Activated naive CD4-positive, alpha-beta T cell treated with anti-CD3 and anti-CD28 coated beads for 36 hours (primary cell): ENCODE measurements around the gene DAGLA. TPM values are rescaled to one million over a fixed set of nuclear protein-coding genes. Genes with fewer than 3 reads are reported as not detected.

Experiments
- CTCF ChIA-PET: fragments of 350-600 bp; sonication (Branson Sonifier 250); formaldehyde crosslinking; loops from one replicate; lab custom pipeline; 2021; ENCODE audit warnings: antibody characterized with exemption; lab: Charles Lee
- DNase-seq: peaks from one replicate; pipeline ENCODE4 v3.0.0-alpha.2; 2020
- H3K27ac Mint-ChIP-seq: one replicate; pipeline ENCODE4 v1.8.0; 2021; ENCODE audit warnings: mild to moderate bottlenecking, mixed read lengths
- H3K27me3 Mint-ChIP-seq: one replicate; pipeline ENCODE4 v1.8.0; 2021; ENCODE audit warnings: low read depth, mixed read lengths
- H3K36me3 Mint-ChIP-seq: one replicate; pipeline ENCODE4 v1.8.0; 2021; ENCODE audit warnings: low read depth, mixed read lengths
- H3K4me1 Mint-ChIP-seq: one replicate; pipeline ENCODE4 v1.8.0; 2021; ENCODE audit warnings: low read depth, mixed read lengths
- H3K4me3 Mint-ChIP-seq: one replicate; pipeline ENCODE4 v1.8.0; 2021; ENCODE audit warnings: mild to moderate bottlenecking, moderate library complexity, mixed read lengths
- H3K9me3 Mint-ChIP-seq: one replicate; pipeline ENCODE4 v1.8.0; 2021; ENCODE audit warnings: mixed read lengths
- intact Hi-C: fragments of 100-400 bp; cut with micrococcal nuclease; formaldehyde crosslinking; loops from one replicate; pipeline ENCODE4 v1.15.1; 2023
- total RNA-seq, 2 experiments: library from RNA; stranded (reverse); gene quantifications; one replicate each; pipeline ENCODE4 v1.2.3, GENCODE V29; 2021

Gene DAGLA
- total RNA-seq, 2 experiments from 2014 or later = 0.02 to 0.07 TPM

- Mint-ChIP-seq H3K9me3 (no peaks in the 10 kb centered on the region), H3K27me3 (no peaks in the 10 kb centered on the region), H3K4me1 (no peaks in the 10 kb centered on the region), H3K27ac (no peak overlapping the region), H3K36me3 (no peaks in the 10 kb centered on the region), H3K4me3 (no peak overlapping the region)
- CTCF ChIA-PET = interaction anchor here (0.6 to 1.6 kb wide), 2 partner anchors 18 to 957 kb away, joined by 7 to 8 read pairs; no protein-coding TSS in a partner anchor
- DNase-seq = no peak
- intact Hi-C loops = no loop called here
Measured at GRCh38 chr11:61714916-61715315, 34.7 kb downstream of the DAGLA start.

DNA sequence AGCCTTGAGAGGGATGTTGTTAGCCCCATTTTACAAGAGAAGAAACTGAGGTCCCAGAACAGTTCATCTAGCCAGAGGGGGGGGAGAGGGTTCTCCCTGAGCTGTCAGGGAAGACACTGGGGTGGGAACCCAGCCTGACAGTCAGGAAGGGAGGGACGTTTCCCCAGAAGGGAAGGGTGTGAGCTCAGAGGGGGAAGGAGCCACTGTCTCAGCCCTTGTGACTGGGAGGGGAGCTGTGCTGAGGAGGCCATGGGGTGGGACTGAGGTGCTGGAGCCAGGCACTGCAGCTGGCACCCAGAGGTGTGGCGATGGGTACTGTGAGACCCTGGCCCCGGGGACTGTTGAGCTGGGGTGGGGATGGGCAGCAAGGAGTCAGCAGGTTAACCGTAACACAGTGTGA, 35.7 kb downstream of the DAGLA start:
- H3K27me3 Mint-ChIP-seq = no peaks in the 10 kb centered on the region
- H3K4me3 Mint-ChIP-seq = no peak overlapping the region
- intact Hi-C loops = no loop called here
- no peaks in the 10 kb centered on the region for H3K36me3 Mint-ChIP-seq
- DNase-seq = no peak
- H3K4me1 Mint-ChIP-seq = no peaks in the 10 kb centered on the region
- H3K9me3 Mint-ChIP-seq = no peaks in the 10 kb centered on the region
- CTCF ChIA-PET = interaction anchor here (1.6 kb wide), 1 partner anchor 17 kb away, joined by 7 read pairs; no protein-coding TSS in a partner anchor
- no peak overlapping the region for H3K27ac Mint-ChIP-seq

DNA sequence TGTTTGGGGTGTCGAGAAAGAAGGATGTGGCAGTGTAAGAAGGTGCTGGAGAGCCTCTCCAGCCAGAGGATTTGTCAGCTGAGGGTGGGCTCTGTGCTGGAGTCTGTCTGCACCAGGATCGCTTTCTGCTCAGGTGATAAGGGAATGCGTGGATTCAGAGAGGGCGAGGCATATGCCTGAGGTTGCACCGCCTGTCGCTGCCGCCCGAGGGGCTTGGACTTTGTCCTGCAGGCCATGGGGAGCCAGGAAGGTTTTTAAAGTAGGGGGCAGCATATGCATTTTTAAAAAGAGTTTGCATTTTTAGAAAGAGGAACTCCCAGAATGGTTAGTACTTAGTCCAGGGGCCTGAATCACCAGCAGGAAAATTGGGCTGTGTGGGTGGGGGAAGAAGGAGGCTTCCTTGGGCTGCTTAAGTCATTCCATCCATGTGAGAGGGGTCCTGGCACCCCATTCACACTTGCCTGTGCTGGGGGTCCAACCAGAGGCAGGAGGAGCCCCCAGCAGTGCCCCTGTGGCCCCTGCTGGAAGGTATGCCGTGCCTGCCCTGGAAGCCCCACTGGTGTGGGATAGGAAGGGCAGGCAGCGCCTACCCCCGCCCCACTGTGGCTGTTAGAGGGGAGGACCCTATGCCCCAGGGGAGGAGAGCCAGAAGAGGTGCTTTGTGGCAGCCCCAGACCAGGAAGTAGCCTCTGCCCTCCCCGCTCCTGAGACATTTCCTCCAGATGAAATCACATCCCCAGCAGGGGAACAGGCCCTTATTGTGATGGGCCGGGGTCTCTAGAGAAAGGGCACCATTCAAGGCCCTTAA, 36.5 kb downstream of the DAGLA start:
- H3K4me3 Mint-ChIP-seq = no peak overlapping the region
- no peaks in the 10 kb centered on the region for H3K36me3 Mint-ChIP-seq
- no peak for DNase-seq
- no peak overlapping the region for H3K27ac Mint-ChIP-seq
- intact Hi-C loops = no loop called here
- H3K27me3 Mint-ChIP-seq = no peaks in the 10 kb centered on the region
- CTCF ChIA-PET = interaction anchor here (1.6 kb wide), 1 partner anchor 16 kb away, joined by 7 read pairs; no protein-coding TSS in a partner anchor
- no peaks in the 10 kb centered on the region for H3K9me3 Mint-ChIP-seq
- H3K4me1 Mint-ChIP-seq = no peaks in the 10 kb centered on the region

DNA sequence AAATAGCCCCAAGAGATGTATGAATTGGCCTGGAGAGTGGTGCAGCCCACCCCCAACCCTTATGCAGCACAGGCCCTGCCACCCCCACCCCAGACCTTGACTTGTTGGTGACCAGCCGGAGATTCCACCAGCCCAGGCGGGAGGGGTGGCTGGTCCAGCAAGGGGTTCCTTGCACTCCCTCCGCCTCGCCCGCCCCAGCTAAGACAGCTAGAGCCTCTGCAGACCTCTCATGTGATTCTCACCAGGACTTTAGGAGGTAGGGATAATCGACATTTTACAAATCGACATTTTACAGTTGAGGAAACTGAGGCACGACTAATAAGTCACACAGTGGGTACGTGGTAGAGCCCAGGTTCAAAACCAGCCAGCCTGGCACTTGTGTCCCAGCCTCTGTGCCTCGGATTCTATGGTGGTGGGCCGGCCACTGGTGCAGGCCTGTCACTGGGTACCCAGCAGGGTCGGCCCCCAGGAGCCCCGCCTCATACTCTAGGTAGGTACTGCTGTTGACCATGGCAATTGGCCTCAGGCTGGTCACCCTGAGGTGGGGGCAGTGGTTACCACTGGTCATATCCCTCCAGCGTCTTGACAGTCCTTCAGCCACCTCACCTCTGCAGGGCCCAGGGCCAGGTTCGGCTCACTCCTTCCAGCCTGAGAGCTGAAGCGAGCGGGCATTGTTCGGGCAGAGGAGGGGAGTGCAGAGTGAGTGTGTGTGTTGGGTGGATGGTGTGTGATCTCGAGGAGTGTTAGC, 37.3 kb downstream of the DAGLA start:
- intact Hi-C loops = no loop called here
- Mint-ChIP-seq H3K36me3 (no peaks in the 10 kb centered on the region), H3K27me3 (no peaks in the 10 kb centered on the region), H3K9me3 (no peaks in the 10 kb centered on the region), H3K4me3 (no peak overlapping the region), H3K27ac (no peak overlapping the region), H3K4me1 (no peaks in the 10 kb centered on the region)
- CTCF ChIA-PET = no interaction called here
- no peak for DNase-seq

DNA sequence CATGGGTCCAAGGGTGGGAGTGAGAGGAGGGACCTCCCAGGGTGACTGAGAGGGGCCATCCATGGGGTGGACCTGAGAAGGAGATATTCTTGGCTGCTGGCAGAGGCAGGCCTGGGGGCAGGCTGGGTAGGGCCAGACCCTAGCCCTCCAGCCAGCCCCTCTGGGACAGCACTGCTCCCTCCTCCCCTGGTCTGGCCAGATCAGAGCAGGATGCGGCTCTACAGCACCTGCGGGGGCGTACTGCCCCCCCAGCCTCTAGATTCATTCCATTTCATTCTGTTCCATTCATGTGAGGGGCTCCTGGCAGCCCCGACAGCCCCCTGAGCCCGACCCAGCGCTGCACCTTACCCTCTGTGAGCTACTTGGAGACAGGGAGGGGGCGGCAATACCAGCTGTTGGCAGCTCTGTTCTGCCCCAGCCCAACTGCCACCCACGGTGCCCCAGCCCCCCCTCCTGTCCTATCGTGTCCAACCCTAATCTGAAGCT, 37.9 kb downstream of the DAGLA start:
- H3K27ac Mint-ChIP-seq = no peak overlapping the region
- CTCF ChIA-PET = no interaction called here
- no peaks in the 10 kb centered on the region for H3K9me3 Mint-ChIP-seq
- no peak for DNase-seq
- no peaks in the 10 kb centered on the region for H3K27me3 Mint-ChIP-seq
- intact Hi-C loops = no loop called here
- H3K4me3 Mint-ChIP-seq = no peak overlapping the region
- no peaks in the 10 kb centered on the region for H3K36me3 Mint-ChIP-seq
- no peaks in the 10 kb centered on the region for H3K4me1 Mint-ChIP-seq

DNA sequence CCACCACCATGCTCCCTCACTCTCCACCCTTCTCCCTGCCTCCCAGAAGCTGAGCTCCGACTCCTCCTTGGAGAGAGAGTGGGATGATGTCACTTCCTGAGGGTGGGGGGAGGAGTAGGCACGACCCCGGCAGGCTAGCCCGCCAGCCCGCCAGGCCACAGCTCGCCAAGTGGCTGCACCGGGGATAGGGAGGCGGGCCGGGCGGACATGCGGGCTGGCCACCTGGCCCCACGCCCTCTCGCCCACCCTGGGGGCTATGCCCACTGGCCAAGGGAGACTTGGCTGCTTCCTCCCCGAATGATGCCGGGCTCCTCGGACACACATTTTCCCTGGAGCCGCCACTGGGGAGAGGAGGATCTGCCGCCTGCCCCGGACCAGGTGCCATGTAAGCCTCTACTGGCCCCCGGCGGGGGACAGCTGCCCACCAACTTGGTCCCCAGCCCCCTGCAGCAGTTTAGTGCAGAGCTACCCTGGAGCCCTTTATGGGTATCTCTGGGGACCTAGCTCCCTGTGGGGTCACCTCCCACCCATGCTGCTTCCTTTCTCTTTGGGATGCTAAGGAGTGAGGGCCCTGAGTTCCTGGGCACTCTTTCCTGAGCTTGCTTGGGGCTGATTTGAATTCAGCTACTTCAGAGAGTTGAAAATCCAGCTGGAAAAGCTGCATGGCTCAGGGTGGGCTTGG, 38.6 kb downstream of the DAGLA start:
- Mint-ChIP-seq H3K9me3 (no peaks in the 10 kb centered on the region), H3K27ac (no peak overlapping the region), H3K4me1 (no peaks in the 10 kb centered on the region), H3K4me3 (no peak overlapping the region), H3K36me3 (no peaks in the 10 kb centered on the region), H3K27me3 (no peaks in the 10 kb centered on the region)
- no peak for DNase-seq
- CTCF ChIA-PET = no interaction called here
- intact Hi-C loops = no loop called here

DNA sequence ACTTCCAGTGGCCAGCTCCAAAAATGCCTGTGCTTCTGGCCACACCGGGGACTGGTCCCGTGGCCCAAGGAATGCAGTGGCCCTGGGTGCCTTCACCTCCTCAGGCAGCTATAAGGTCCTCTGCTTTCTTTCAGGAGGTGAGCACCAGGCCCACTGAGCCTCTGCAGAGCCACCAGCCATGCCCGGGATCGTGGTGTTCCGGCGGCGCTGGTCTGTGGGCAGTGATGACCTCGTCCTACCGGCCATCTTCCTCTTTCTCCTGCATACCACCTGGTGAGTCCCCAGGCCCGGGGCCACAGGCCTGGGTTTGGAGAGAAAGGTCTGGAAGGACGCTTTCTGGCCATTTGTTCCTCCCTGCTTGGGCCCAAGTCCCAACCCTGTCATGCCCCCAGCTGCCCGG, 39.8 kb downstream of the DAGLA start:
- Mint-ChIP-seq H3K4me3 (no peak overlapping the region), H3K4me1 (no peaks in the 10 kb centered on the region), H3K9me3 (no peaks in the 10 kb centered on the region), H3K36me3 (no peaks in the 10 kb centered on the region), H3K27ac (no peak overlapping the region), H3K27me3 (no peaks in the 10 kb centered on the region)
- intact Hi-C loops = no loop called here
- CTCF ChIA-PET = interaction anchor here (0.7 to 1.2 kb wide), 2 partner anchors 13 to 14 kb away, joined by 3 to 4 read pairs; no protein-coding TSS in a partner anchor
- no peak for DNase-seq

- Mint-ChIP-seq H3K4me3 (no peak overlapping the region), H3K9me3 (no peaks in the 10 kb centered on the region), H3K4me1 (no peaks in the 10 kb centered on the region), H3K27ac (no peak overlapping the region), H3K27me3 (no peaks in the 10 kb centered on the region), H3K36me3 (no peaks in the 10 kb centered on the region)
- intact Hi-C loops = no loop called here
- CTCF ChIA-PET = interaction anchor here (1.2 kb wide), 1 partner anchor 14 kb away, joined by 4 read pairs; no protein-coding TSS in a partner anchor
- no peak for DNase-seq
Measured at GRCh38 chr11:61720597-61720996, 40.4 kb downstream of the DAGLA start.

DNA sequence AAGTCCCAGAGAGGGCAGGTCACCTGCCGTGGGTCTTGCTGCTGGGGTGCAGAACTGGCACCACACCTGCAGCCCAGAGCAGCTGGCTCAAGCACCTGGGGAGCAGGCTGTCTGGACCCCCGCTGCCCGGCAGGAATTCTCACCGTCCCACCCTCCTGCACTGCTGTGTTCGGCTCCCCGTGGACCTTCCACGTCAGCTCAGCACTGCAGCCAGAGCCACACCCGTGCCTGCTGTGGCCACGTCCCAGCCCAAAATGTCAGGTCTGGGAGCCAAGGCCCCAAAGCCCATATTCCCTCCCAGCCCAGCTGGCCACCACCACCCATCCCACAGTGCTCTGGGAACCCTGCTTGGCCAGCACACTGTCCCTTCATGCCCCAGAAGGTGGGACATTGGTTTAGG, 44.2 kb downstream of the DAGLA start:
- Mint-ChIP-seq H3K27me3 (no peaks in the 10 kb centered on the region), H3K4me1 (no peaks in the 10 kb centered on the region), H3K9me3 (no peaks in the 10 kb centered on the region), H3K4me3 (no peak overlapping the region), H3K36me3 (no peaks in the 10 kb centered on the region), H3K27ac (no peak overlapping the region)
- intact Hi-C loops = no loop called here
- CTCF ChIA-PET = interaction anchor here (0.7 to 0.9 kb wide), 2 partner anchors 9 to 45 kb away, joined by 3 read pairs; no protein-coding TSS in a partner anchor
- no peak for DNase-seq

- Mint-ChIP-seq H3K9me3 (no peaks in the 10 kb centered on the region), H3K36me3 (no peaks in the 10 kb centered on the region), H3K27ac (no peak overlapping the region), H3K4me1 (no peaks in the 10 kb centered on the region), H3K4me3 (no peak overlapping the region), H3K27me3 (no peaks in the 10 kb centered on the region)
- intact Hi-C loops = no loop called here
- DNase-seq = no peak
- CTCF ChIA-PET = no interaction called here
Measured at GRCh38 chr11:61725781-61726231, 45.6 kb downstream of the DAGLA start.

DNA sequence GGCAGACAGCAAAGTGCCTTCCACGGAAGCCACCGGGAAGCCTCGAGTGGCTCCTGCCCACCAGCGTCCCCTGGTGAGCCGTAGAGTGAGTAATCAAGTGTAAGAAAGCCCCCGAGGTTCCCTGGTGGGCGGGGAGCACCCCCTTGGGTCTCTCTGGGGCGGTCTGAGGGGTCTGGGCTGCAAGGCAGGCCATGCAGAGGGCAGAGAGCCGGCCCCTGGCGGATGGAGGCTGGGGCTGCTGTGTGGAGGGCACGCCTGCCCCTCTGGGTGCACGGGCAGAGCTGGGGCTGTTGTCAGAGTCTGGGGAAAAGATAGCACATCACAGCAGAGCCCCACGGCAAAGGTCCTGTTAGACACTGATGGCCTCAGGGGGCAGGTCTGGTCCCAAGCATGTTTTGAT, 46.6 kb downstream of the DAGLA start:
- no peak overlapping the region for H3K27ac Mint-ChIP-seq
- CTCF ChIA-PET = interaction anchor here (0.5 kb wide), 1 partner anchor 313 kb away, joined by 8 read pairs; no protein-coding TSS in a partner anchor

GRCh38 chr11:61727401-61727811, 47.2 kb downstream of the DAGLA start:
- H3K27me3 Mint-ChIP-seq = no peaks in the 10 kb centered on the region
- intact Hi-C loops = no loop called here
- no peak overlapping the region for H3K4me3 Mint-ChIP-seq
- CTCF ChIA-PET = no interaction called here
- no peaks in the 10 kb centered on the region for H3K36me3 Mint-ChIP-seq
- no peak for DNase-seq
- H3K4me1 Mint-ChIP-seq = no peaks in the 10 kb centered on the region
- no peaks in the 10 kb centered on the region for H3K9me3 Mint-ChIP-seq
- H3K27ac Mint-ChIP-seq = no peak overlapping the region

More for the DNA sequence above, 46.6 kb downstream of the DAGLA start:
- intact Hi-C loops = no loop called here
- H3K9me3 Mint-ChIP-seq = no peaks in the 10 kb centered on the region
- H3K4me1 Mint-ChIP-seq = no peaks in the 10 kb centered on the region
- H3K4me3 Mint-ChIP-seq = no peak overlapping the region
- no peak for DNase-seq
- no peaks in the 10 kb centered on the region for H3K27me3 Mint-ChIP-seq
- no peaks in the 10 kb centered on the region for H3K36me3 Mint-ChIP-seq
